Kidney epithelial cell (primary cell): ENCODE data around the gene PARL. TPM values are rescaled to one million over a fixed set of nuclear protein-coding genes. Genes with fewer than 3 reads are reported as not detected.

ENCODE experiments used
- DNase-seq: peaks from one replicate; pipeline ENCODE4 v3.0.0-alpha.2; 2010; ENCODE audit warnings: low read depth
- H3K27me3 ChIP-seq: 2 replicates; pipeline ENCODE4 v1.6.0; 2011; ENCODE audit warnings: low read length; ENCODE audit not compliant: control insufficient read depth, insufficient read depth
- H3K36me3 ChIP-seq: 2 replicates; pipeline ENCODE4 v1.5.1; 2011; ENCODE audit warnings: low read length; ENCODE audit not compliant: control insufficient read depth, insufficient read depth
- H3K4me3 ChIP-seq: 2 replicates; pipeline ENCODE4 v1.5.1; 2011; ENCODE audit warnings: low read depth, mild to moderate bottlenecking, control low read depth, low read length
- total RNA-seq: library from RNA; depleted of rRNA; stranded (reverse); fragments of >200 nt; gene quantifications from 2 replicates; pipeline ENCODE4 v1.2.3, GENCODE V29; 2015
- TF ChIP-seq, protein P1 (sequence below): IDR thresholded peaks from 2 replicates; pipeline ENCODE4 v1.5.1; 2011; ENCODE audit warnings: mild to moderate bottlenecking, moderate library complexity, low read length, control low read depth, inconsistent platforms; ENCODE audit not compliant: insufficient read depth, poor library complexity, severe bottlenecking

The PARL gene
- total RNA-seq, 1 donor from 2014 or later, result 45.3 TPM

DNA sequence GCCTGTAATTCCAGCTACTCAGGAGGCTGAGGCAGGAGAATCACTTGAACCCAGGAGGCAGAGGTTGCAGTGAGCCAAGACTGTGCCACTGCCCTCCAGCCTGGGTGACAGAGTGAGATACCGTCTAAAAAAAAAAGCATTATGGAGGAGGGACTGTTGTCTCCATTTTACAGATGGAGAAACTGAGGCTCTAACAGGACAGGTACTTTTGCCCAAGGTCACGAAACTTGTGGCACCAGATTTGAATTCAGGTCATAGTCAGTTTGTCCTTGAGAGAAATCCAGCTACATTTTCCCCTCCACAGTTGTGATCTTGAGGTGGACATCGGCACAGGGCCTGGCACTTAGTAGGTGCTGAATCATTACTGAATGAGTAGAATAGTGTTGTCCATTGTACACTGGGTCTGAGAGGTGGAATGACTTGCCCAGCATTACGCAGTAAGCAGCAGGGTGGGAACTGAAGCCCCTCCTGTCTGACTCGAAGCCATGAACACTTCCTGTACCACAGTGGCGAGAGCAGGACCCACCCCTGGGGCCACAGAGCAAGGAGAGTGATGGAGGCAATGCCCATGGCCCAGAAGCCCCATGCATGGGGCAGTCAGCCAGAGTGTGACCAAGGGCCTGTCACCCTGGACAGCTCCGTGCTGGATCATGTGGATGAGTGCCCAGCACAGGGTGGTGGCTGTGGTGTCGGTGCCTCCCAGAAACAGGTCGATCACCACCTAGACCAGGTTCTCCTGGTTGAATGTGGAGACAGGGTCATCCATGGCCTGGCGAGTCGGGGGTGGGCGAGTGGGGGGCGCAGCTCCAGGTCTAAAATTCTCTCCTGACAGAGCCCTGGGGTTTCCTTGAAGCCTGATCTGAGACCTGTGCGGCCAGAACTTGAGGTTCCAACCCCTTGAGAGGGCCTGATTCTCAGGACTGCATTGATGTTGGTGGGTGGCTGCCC, 20.4 kb upstream of the PARL start:
- Histone ChIP-seq H3K36me3 (no peaks in the 10 kb centered on the region), H3K27me3 (peaks cover under 1% of the 10 kb centered on the region), H3K4me3 (no peak overlapping the region)
- no peak for DNase-seq
- TF ChIP-seq, protein P1, sequence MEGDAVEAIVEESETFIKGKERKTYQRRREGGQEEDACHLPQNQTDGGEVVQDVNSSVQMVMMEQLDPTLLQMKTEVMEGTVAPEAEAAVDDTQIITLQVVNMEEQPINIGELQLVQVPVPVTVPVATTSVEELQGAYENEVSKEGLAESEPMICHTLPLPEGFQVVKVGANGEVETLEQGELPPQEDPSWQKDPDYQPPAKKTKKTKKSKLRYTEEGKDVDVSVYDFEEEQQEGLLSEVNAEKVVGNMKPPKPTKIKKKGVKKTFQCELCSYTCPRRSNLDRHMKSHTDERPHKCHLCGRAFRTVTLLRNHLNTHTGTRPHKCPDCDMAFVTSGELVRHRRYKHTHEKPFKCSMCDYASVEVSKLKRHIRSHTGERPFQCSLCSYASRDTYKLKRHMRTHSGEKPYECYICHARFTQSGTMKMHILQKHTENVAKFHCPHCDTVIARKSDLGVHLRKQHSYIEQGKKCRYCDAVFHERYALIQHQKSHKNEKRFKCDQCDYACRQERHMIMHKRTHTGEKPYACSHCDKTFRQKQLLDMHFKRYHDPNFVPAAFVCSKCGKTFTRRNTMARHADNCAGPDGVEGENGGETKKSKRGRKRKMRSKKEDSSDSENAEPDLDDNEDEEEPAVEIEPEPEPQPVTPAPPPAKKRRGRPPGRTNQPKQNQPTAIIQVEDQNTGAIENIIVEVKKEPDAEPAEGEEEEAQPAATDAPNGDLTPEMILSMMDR, result no peak

DNA sequence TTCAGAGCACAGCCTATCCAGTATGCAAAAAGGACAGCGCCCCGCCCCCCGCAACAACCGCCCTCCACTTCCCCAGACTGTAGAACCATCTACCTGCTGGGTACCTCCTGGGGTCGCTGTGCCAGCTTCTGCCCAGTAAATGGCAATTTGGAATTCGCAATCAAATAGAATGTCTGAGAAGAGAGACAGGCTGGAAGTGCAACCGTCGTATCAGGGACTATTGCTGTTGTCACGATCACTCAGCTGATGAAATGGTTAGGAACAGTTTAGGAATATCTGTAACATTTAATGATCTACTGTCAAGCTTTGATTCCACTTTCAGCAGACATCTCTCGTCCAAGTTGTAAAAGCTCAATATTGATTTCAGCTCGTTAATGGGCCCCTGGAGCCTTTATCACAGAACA, 13.3 kb upstream of the PARL start:
- TF ChIP-seq, protein P1, result no peak
- Histone ChIP-seq H3K4me3 (no peak overlapping the region), H3K36me3 (no peaks in the 10 kb centered on the region), H3K27me3 (peaks cover 2% of the 10 kb centered on the region)
- no peak for DNase-seq

DNA sequence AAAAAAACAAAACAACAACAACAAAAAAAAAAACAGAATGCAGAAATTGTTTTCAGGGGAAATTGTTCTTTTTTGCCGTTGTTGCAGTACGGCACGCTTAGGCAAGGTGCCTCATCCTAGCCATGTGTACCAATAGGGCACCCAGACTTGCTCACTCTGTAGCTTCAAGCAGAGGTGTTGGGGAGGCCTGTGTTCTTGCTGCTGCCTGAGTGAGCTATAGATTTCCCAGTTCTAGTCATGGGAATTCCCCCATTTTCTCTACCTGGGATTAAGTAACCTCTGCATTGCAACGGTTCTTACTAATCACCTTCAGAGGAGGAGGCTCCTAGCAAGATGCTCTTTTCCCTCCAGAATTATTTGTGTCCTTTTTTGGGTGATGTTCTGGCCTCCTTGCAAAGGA, 12.9 kb upstream of the PARL start:
- Histone ChIP-seq H3K27me3 (peaks cover 2% of the 10 kb centered on the region), H3K4me3 (no peak overlapping the region), H3K36me3 (no peaks in the 10 kb centered on the region)
- TF ChIP-seq, protein P1, result no peak
- no peak for DNase-seq

DNA sequence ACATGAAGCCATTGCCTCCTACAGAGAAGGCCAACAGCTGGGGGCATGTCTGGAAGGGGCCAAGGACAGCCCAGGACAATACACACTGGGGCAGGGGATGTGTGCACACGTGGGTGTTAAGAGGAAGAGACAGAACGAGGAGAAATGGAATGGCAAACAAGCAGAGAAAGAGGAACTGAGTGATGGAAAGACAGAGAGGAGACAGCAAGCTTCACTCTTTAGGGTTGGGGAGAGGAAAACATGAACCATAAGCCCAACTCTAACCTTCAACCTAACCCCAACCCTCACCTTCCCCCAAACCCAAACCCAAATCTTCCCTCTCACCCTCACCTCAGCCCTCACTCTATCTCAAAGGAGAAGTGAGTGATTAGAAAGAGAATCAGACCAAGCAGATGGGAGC, 11.9 kb upstream of the PARL start:
- peaks cover 2% of the 10 kb centered on the region for H3K27me3 ChIP-seq
- TF ChIP-seq, protein P1, result no peak

DNA sequence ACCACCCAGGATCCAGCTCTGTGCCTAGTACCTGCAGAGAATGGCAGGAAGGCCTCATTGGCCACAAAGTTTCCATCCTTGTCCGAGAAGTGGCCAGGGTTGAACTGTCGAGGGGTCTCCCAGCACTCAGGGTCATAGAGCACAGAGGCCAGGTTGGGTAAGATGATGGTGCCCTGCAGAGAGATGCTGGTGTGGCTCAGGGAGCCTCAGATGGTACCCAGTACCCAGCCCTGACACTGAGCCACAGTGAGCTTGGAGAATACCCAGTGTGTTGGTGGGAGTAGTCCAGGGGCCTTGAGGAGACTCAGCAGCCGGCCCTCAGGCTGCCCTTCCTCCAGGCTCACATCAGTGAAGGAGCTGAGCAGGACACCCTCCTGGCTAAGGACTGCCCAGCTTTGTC, 11.5 kb upstream of the PARL start:
- Histone ChIP-seq H3K4me3 (no peak overlapping the region), H3K27me3 (peaks cover 2% of the 10 kb centered on the region), H3K36me3 (no peaks in the 10 kb centered on the region)
- DNase-seq, result no peak
- TF ChIP-seq, protein P1, result no peak

More for the DNA sequence above, 11.9 kb upstream of the PARL start:
- DNase-seq, result no peak
- Histone ChIP-seq H3K36me3 (no peaks in the 10 kb centered on the region), H3K4me3 (no peak overlapping the region)
